Peyer's patch (tissue), 4 donors: ENCODE data around the gene SDC3. TPM values are rescaled to one million over a fixed set of nuclear protein-coding genes. Genes with fewer than 3 reads are reported as not detected.
"Not testable (repeated sequence)": the region's sequence is repeated elsewhere in the genome, so short reads cannot be mapped to it uniquely, and the experiment has no call there.

ENCODE experiments used
- DNase-seq, 3 donors: peaks; one replicate each; pipeline ENCODE4 v3.0.0-alpha.2; 2017 to 2019
- H3K27ac ChIP-seq, 4 donors: fragments of 200-600 bp; sonication (generic); one replicate each; pipeline ENCODE4 v1.5.1; 2016 to 2019
- H3K27me3 ChIP-seq, 2 donors: fragments of 200-600 bp; sonication (generic); one replicate each; pipeline ENCODE4 v1.5.1; 2019
- H3K36me3 ChIP-seq, 3 donors: fragments of 200-600 bp; sonication (generic); one replicate each; pipeline ENCODE4 v1.5.1; 2016 to 2019
- H3K4me1 ChIP-seq, 4 donors: fragments of 200-600 bp; sonication (generic); one replicate each; pipeline ENCODE4 v1.5.1; 2016 to 2019
- H3K4me3 ChIP-seq, 4 donors: fragments of 200-600 bp; sonication (generic); 1 replicate in 3 of 4; 2 replicates in 1 of 4; pipeline ENCODE4 v1.5.1; 2016 to 2019; ENCODE audit warnings: mild to moderate bottlenecking in 1 of 4
- H3K9me3 ChIP-seq, 4 donors: fragments of 200-600 bp; sonication (generic); one replicate each; pipeline ENCODE4 v1.5.1; 2016 to 2019; ENCODE audit warnings: mild to moderate bottlenecking in 1 of 4
- CTCF ChIP-seq, 6 experiments: fragments of 450-650 bp in 4 of 6; fragments of 200-600 bp in 2 of 6; sonication (generic) in 1 of 6; IDR thresholded peaks; one replicate each; pipeline ENCODE4 v1.5.1; 2017 to 2019; ENCODE audit warnings: antibody characterized with exemption in 6 of 6, mild to moderate bottlenecking in 3 of 6, moderate library complexity in 1 of 6
- POLR2A ChIP-seq, 2 donors: fragments of 450-650 bp; IDR thresholded peaks; one replicate each; pipeline ENCODE4 v1.5.1; 2017; ENCODE audit warnings: antibody characterized with exemption in 2 of 2, mild to moderate bottlenecking in 2 of 2, moderate library complexity in 2 of 2
- total RNA-seq, 4 donors: library from RNA; depleted of rRNA; stranded (reverse); fragments of >200 nt; gene quantifications; one replicate each; pipeline ENCODE4 v1.1.0, GENCODE V29; 2016

Gene SDC3
- total RNA-seq, 4 donors from 2014 or later = 4.6 to 12.4 (median 8.9) TPM

- Histone ChIP-seq H3K27ac (no peak overlapping the region), H3K9me3 (no peaks in the 10 kb centered on the region), H3K27me3 (no peaks in the 10 kb centered on the region), H3K36me3 (peaks cover 0 to 82% (median 0%) of the 10 kb centered on the region in 3 donors), H3K4me1 (no peaks in the 10 kb centered on the region), H3K4me3 (no peak overlapping the region)
- TF ChIP-seq CTCF (IDR thresholded peaks at IDR 0.05) (no peak), POLR2A (IDR thresholded peaks at IDR 0.05) (no peak)
- no peak for DNase-seq
These were observed 42.1 kb upstream of the SDC3 start for GRCh38 chr1:30950700-30951099.

GRCh38 chr1:30950053-30950452 lies 41.5 kb upstream of the SDC3 start:
- DNase-seq = no peak
- Histone ChIP-seq H3K27me3 (no peaks in the 10 kb centered on the region), H3K9me3 (no peaks in the 10 kb centered on the region), H3K4me1 (no peaks in the 10 kb centered on the region), H3K4me3 (no peak overlapping the region), H3K36me3 (peaks cover 0 to 81% (median 0%) of the 10 kb centered on the region in 3 donors), H3K27ac (no peak overlapping the region)
- no peak for TF ChIP-seq POLR2A (IDR thresholded peaks at IDR 0.05)
- TF ChIP-seq CTCF (IDR thresholded peaks at IDR 0.05) = no peak

- H3K4me1 ChIP-seq, H3K27me3 ChIP-seq, DNase-seq, H3K27ac ChIP-seq, H3K9me3 ChIP-seq, H3K4me3 ChIP-seq: not testable (repeated sequence)
- peaks cover 0 to 81% (median 0%) of the 10 kb centered on the region in 3 donors for H3K36me3 ChIP-seq
These were observed 40.9 kb upstream of the SDC3 start for GRCh38 chr1:30949487-30949838.

- not testable (repeated sequence) for DNase-seq, H3K4me1 ChIP-seq, H3K27ac ChIP-seq, H3K27me3 ChIP-seq, H3K9me3 ChIP-seq, H3K4me3 ChIP-seq
- H3K36me3 ChIP-seq = peaks cover 0 to 81% (median 0%) of the 10 kb centered on the region in 3 donors
These were observed 40.4 kb upstream of the SDC3 start for GRCh38 chr1:30948813-30949486.

- no peak overlapping the region for H3K27ac ChIP-seq
- H3K36me3 ChIP-seq = peaks cover 0 to 81% (median 0%) of the 10 kb centered on the region in 3 donors
- no peaks in the 10 kb centered on the region for H3K4me1 ChIP-seq
- no peak for TF ChIP-seq CTCF (IDR thresholded peaks at IDR 0.05)
- DNase-seq = no peak
- H3K27me3 ChIP-seq = no peaks in the 10 kb centered on the region
- no peak overlapping the region for H3K4me3 ChIP-seq
- H3K9me3 ChIP-seq = no peaks in the 10 kb centered on the region
These were observed 39.7 kb upstream of the SDC3 start for GRCh38 chr1:30948278-30948677.

GRCh38 chr1:30947212-30947611 lies 38.7 kb upstream of the SDC3 start:
- TF ChIP-seq POLR2A (IDR thresholded peaks at IDR 0.05) (no peak), CTCF (IDR thresholded peaks at IDR 0.05) (no peak)
- no peak for DNase-seq
- Histone ChIP-seq H3K9me3 (no peaks in the 10 kb centered on the region), H3K36me3 (peaks cover 0 to 84% (median 0%) of the 10 kb centered on the region in 3 donors), H3K4me3 (no peak overlapping the region), H3K4me1 (peaks cover 0 to 7% (median 0%) of the 10 kb centered on the region in 4 donors), H3K27ac (no peak overlapping the region), H3K27me3 (no peaks in the 10 kb centered on the region)
